IMR-90 (cell line): ENCODE results near the gene NCKIPSD. TPM values are rescaled to one million over a fixed set of nuclear protein-coding genes. Genes with fewer than 3 reads are reported as not detected.

Source experiments
- ATAC-seq: fragments of 200-7000 bp; cut with Tn5 transposase; 2 replicates; pipeline ENCODE4 v1.9.1; 2020; ENCODE audit warnings: low read depth, mild to moderate bottlenecking, moderate library complexity
- BruUV-seq: library from RNA; stranded (reverse); fragments of 400-500 nt; replicated peaks from 2 replicates; lab custom pipeline; 2021; lab: Mats Ljungman, UMichigan
- CTCF ChIA-PET: fragments of 300-600 bp; formaldehyde crosslinking; extraction: SDS; loops from one replicate; lab custom pipeline; 2021; ENCODE audit warnings: antibody characterized with exemption; lab: Yijun Ruan, JAX
- POLR2A ChIA-PET: fragments of 300-600 bp; sonication (Branson Sonifier 250); formaldehyde crosslinking; loops from one replicate; lab custom pipeline; 2022; ENCODE audit warnings: antibody characterized with exemption; ENCODE audit not compliant: unreplicated experiment; lab: Charles Lee
- DNase-seq: peaks from one replicate; pipeline ENCODE4 v3.0.0; 2013
- H2AFZ ChIP-seq: replicated peaks from 2 replicates; pipeline ENCODE3; 2013; ENCODE audit warnings: low read length, mild to moderate bottlenecking; ENCODE audit not compliant: poor library complexity
- H2AK5ac ChIP-seq: 2 replicates; pipeline ENCODE4 v1.6.1; 2013; ENCODE audit warnings: low read depth, low read length, inconsistent platforms
- H2AK9ac ChIP-seq: replicated peaks from 2 replicates; pipeline ENCODE3; 2013; ENCODE audit warnings: mild to moderate bottlenecking, low read depth, low read length, moderate library complexity; ENCODE audit not compliant: poor library complexity
- H2BK120ac ChIP-seq: 2 replicates; pipeline ENCODE4 v1.6.1; 2013; ENCODE audit warnings: low read depth, low read length, inconsistent platforms
- H2BK15ac ChIP-seq: 3 replicates; pipeline ENCODE4 v1.6.1; 2013; ENCODE audit warnings: low read depth, low read length, inconsistent platforms
- H2BK20ac ChIP-seq: 2 replicates; pipeline ENCODE4 v1.6.1; 2013; ENCODE audit warnings: low read depth, mild to moderate bottlenecking, inconsistent platforms, low read length, moderate library complexity
- H2BK5ac ChIP-seq: 2 replicates; pipeline ENCODE4 v1.6.1; 2013; ENCODE audit warnings: mild to moderate bottlenecking, low read depth, low read length, inconsistent platforms; ENCODE audit not compliant: poor library complexity, severe bottlenecking
- H3K14ac ChIP-seq: replicated peaks from 2 replicates; pipeline ENCODE4 v1.6.1; 2013; ENCODE audit warnings: low read depth, low read length, inconsistent platforms
- H3K18ac ChIP-seq: 2 replicates; pipeline ENCODE4 v1.6.1; 2013; ENCODE audit warnings: low read depth, low read length, control low read depth
- H3K23ac ChIP-seq: 2 replicates; pipeline ENCODE4 v1.6.1; 2013; ENCODE audit warnings: low read depth, low read length, inconsistent platforms
- H3K27ac ChIP-seq: 2 replicates; pipeline ENCODE4 v1.5.1; 2013; ENCODE audit warnings: mild to moderate bottlenecking, control low read depth, low read length; ENCODE audit not compliant: insufficient read depth
- H3K27me3 ChIP-seq: 2 replicates; pipeline ENCODE4 v1.6.1; 2013; ENCODE audit warnings: low read length; ENCODE audit not compliant: control insufficient read depth, insufficient read depth
- H3K36me3 ChIP-seq: 2 replicates; pipeline ENCODE4 v1.6.1; 2013; ENCODE audit warnings: low read length, mixed read lengths; ENCODE audit not compliant: control insufficient read depth, insufficient read depth
- H3K4ac ChIP-seq: 2 replicates; pipeline ENCODE4 v1.6.1; 2013; ENCODE audit warnings: low read depth, low read length, inconsistent platforms
- H3K4me1 ChIP-seq: 2 replicates; pipeline ENCODE4 v1.6.1; 2013; ENCODE audit warnings: low read length, mixed read lengths; ENCODE audit not compliant: control insufficient read depth, insufficient read depth
- H3K4me2 ChIP-seq: 2 replicates; pipeline ENCODE4 v1.6.1; 2013; ENCODE audit warnings: low read depth, mild to moderate bottlenecking, control low read depth, low read length, moderate library complexity
- H3K4me3 ChIP-seq: 2 replicates; pipeline ENCODE4 v1.5.1; 2013; ENCODE audit warnings: low read depth, mild to moderate bottlenecking, control low read depth, low read length, moderate library complexity; ENCODE audit not compliant: insufficient read depth
- H3K56ac ChIP-seq: 2 replicates; pipeline ENCODE4 v1.6.1; 2013; ENCODE audit warnings: low read length, inconsistent platforms; ENCODE audit not compliant: insufficient read depth; ENCODE audit errors: extremely low read depth
- H3K79me1 ChIP-seq, 2 experiments: 2 replicates each; pipeline ENCODE4 v1.6.1; 2013; ENCODE audit warnings: low read length in 2 of 2, inconsistent platforms in 1 of 2, low read depth in 1 of 2
- H3K9ac ChIP-seq: 2 replicates; pipeline ENCODE4 v1.6.1; 2013; ENCODE audit warnings: low read depth, low read length, control low read depth
- H3K9me1 ChIP-seq: 2 replicates; pipeline ENCODE4 v1.6.1; 2013; ENCODE audit warnings: low read length, inconsistent platforms; ENCODE audit not compliant: insufficient read depth
- H3K9me3 ChIP-seq: 2 replicates; pipeline ENCODE4 v1.6.1; 2013; ENCODE audit warnings: low read length; ENCODE audit not compliant: control insufficient read depth, insufficient read depth
- H4K20me1 ChIP-seq: 2 replicates; pipeline ENCODE4 v1.6.1; 2013; ENCODE audit warnings: low read length, inconsistent platforms; ENCODE audit not compliant: insufficient read depth
- H4K5ac ChIP-seq: 2 replicates; pipeline ENCODE4 v1.6.1; 2013; ENCODE audit warnings: mild to moderate bottlenecking, low read depth, low read length, control low read depth
- H4K8ac ChIP-seq, 2 experiments: 2 replicates each; pipeline ENCODE4 v1.6.1; 2013; ENCODE audit warnings: low read depth in 2 of 2, low read length in 2 of 2, control low read depth in 1 of 2, inconsistent platforms in 1 of 2
- H4K91ac ChIP-seq: 2 replicates; pipeline ENCODE4 v1.6.1; 2013; ENCODE audit warnings: low read depth, low read length, inconsistent platforms; ENCODE audit not compliant: insufficient read depth
- CEBPB ChIP-seq: IDR thresholded peaks from 2 replicates; pipeline ENCODE4 v1.6.1; 2012; ENCODE audit warnings: low read depth, low read length, improper control_type of control experiment
- CTCF ChIP-seq: conservative IDR thresholded peaks from 2 replicates; pipeline ENCODE4 v1.5.1; 2012; ENCODE audit warnings: mild to moderate bottlenecking, low read depth, low read length, improper control_type of control experiment
- RFX5 ChIP-seq: IDR thresholded peaks from 2 replicates; pipeline ENCODE4 v1.8.0; 2012; ENCODE audit warnings: low read depth, mild to moderate bottlenecking, low read length, moderate library complexity
- SMC3 ChIP-seq: fragments of 150-350 bp; IDR thresholded peaks from 2 replicates; pipeline ENCODE4 v1.6.1; 2016; ENCODE audit warnings: low read depth, mild to moderate bottlenecking, antibody characterized with exemption, low read length, moderate library complexity
- WGBS, 2 experiments: methylation state at CpG; one replicate each; pipeline versions ENCODE4 v1.1.5 to v1.1.7; 2013; ENCODE audit warnings: missing lambda C conversion rate in 2 of 2; ENCODE audit not compliant: insufficient read length in 1 of 2; ENCODE audit errors: extremely low coverage in 2 of 2; 5-methylcytosine and 5-hydroxymethylcytosine counted together
- dilution Hi-C: fragments of 300-500 bp; cut with HindIII; formaldehyde crosslinking; loops from one replicate; pipeline ENCODE4 v1.14.3; 2018; ENCODE audit warnings: low sequenced_read_pairs; ENCODE audit not compliant: unreplicated experiment
- in situ Hi-C: fragments of 300-500 bp; cut with MboI; formaldehyde crosslinking; loops from 3 replicates; pipeline ENCODE4 v1.14.3; 2019; ENCODE audit warnings: low sequenced_read_pairs, inconsistent platforms, mixed read lengths
- intact Hi-C: fragments of 100-400 bp; cut with micrococcal nuclease; formaldehyde crosslinking; loops from 2 replicates; pipeline ENCODE4 v1.10.0; 2022
- polyA plus RNA-seq, 3 experiments: library from polyadenylated mRNA; depleted of rRNA; stranded (reverse); fragments of >200 nt; gene quantifications; 2 replicates each; pipeline ENCODE4 v1.2.3, GENCODE V29; 2012; ENCODE audit warnings: low replicate concordance in 1 of 3
- total RNA-seq: library from RNA; depleted of rRNA; stranded (reverse); fragments of >200 nt; gene quantifications from 2 replicates; pipeline ENCODE4 v1.2.3, GENCODE V29; 2012
- TF ChIP-seq, protein P1 (sequence below): fragments of 150-350 bp; IDR thresholded peaks from 2 replicates; pipeline ENCODE4 v1.6.1; 2017; ENCODE audit warnings: mild to moderate bottlenecking, antibody characterized with exemption, low read length, low read depth

NCKIPSD gene
- total and polyA plus RNA-seq, 2 of the 4 experiments (the other 2 are of a cell fraction): 21.0 to 38.3 TPM

- whole genome bisulfite sequencing, 2 experiments: no CpG with 5 or more reads among the region's 8 CpGs
- TF ChIP-seq SMC3 (no peak), CTCF (no peak), RFX5 (no peak), CEBPB (no peak)
- TF ChIP-seq, protein P1, sequence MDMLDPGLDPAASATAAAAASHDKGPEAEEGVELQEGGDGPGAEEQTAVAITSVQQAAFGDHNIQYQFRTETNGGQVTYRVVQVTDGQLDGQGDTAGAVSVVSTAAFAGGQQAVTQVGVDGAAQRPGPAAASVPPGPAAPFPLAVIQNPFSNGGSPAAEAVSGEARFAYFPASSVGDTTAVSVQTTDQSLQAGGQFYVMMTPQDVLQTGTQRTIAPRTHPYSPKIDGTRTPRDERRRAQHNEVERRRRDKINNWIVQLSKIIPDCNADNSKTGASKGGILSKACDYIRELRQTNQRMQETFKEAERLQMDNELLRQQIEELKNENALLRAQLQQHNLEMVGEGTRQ: no peak
Measured at GRCh38 chr3:48684054-48684349, 1.7 kb downstream of the NCKIPSD start.

More at GRCh38 chr3:48684054-48684349, 1.7 kb downstream of the NCKIPSD start:
- no TSS peak for BruUV-seq
- H4K91ac ChIP-seq: peak overlapping the region; percentile 46
- no peak overlapping the region for H3K56ac ChIP-seq
- ATAC-seq (no peak), DNase-seq (no peak)
- H2BK5ac ChIP-seq: peak overlapping the region; percentile 62
- H3K23ac ChIP-seq: peak overlapping the region; percentile 95
- H4K8ac ChIP-seq: peak overlapping the region; percentile 4 to 81; a peak in 3 of 4 replicates
- dilution Hi-C loops (no loop called here), in situ Hi-C loops (no loop called here), intact Hi-C loops (loop anchor here (2.0 kb wide), 1 partner anchor 49 kb away; the partner anchor contains the start of gene SLC26A6)
- H3K79me1 ChIP-seq: peaks cover 22 to 75% of the 10 kb centered on the region in 2 experiments
- peaks cover 55% of the 10 kb centered on the region for H3K36me3 ChIP-seq
- no peaks in the 10 kb centered on the region for H3K9me3 ChIP-seq
- H3K18ac ChIP-seq: peak overlapping the region; percentile 62
- peak overlapping the region; percentile 78 for H2BK120ac ChIP-seq
- H2AFZ ChIP-seq: peak overlapping the region; percentile 83
- H2BK15ac ChIP-seq: peak overlapping the region; percentile 61; the same call in 2 of the 3 replicates
- H3K14ac ChIP-seq: peak overlapping the region; percentile 92
- H3K9me1 ChIP-seq: peaks cover 52% of the 10 kb centered on the region
- peak overlapping the region; percentile 65 for H3K27ac ChIP-seq
- H2AK5ac ChIP-seq: peak overlapping the region; percentile 55
- peak overlapping the region; percentile 84 for H3K4me2 ChIP-seq
- ChIA-PET POLR2A (no interaction called here), CTCF (no interaction called here)
- H3K4me1 ChIP-seq: peaks cover 47% of the 10 kb centered on the region
- peak overlapping the region; percentile 83 for H3K4ac ChIP-seq
- peaks cover 37% of the 10 kb centered on the region for H4K20me1 ChIP-seq
- no peaks in the 10 kb centered on the region for H3K27me3 ChIP-seq
- H2AK9ac ChIP-seq: peak overlapping the region; percentile 99
- peak overlapping the region; percentile 60 for H4K5ac ChIP-seq
- H3K4me3 ChIP-seq: peak overlapping the region; percentile 99
- 0 out of 2 replicates have a peak overlapping the region, but pooled peaks have one; percentile 6 for H2BK20ac ChIP-seq
- peak overlapping the region; percentile 99 for H3K9ac ChIP-seq
